Heart left ventricle (tissue), 13 donors: ENCODE measurements around the gene SCYGR1.

ENCODE experiments used
- POLR2A ChIP-seq, 2 donors: fragments of 450-650 bp; IDR thresholded peaks; one replicate each; pipeline ENCODE4 v1.6.1; 2017; ENCODE audit warnings: antibody characterized with exemption in 2 of 2, mild to moderate bottlenecking in 2 of 2, moderate library complexity in 2 of 2
- TF ChIP-seq, protein P1 (sequence below), 12 donors: fragments of 200-600 bp; sonication (generic) in 4 of 12; IDR thresholded peaks; one replicate each; pipeline versions ENCODE4 v1.5.0 to v1.8.0; 2018 to 2022; ENCODE audit warnings: antibody characterized with exemption in 12 of 12, mild to moderate bottlenecking in 5 of 12
- donor health status: ischemic (EF 13 %, LVEDD 7.1; RV severe dilation, severe dysfunction).
- donor health status: DM: no; HTN: yes; CAD: no.
- donor health status: DM: no; HTN: no; CAD: no.
- donor health status: ischemic (EF 25% LVEDD 6.9; RV normal size, moderate dysfunction).
- donor health status: ischemic (EF 25% LVEDD 5.7; RV mildly dilated, moderate dysfunction).
- donor health status: ischemic (EF 35%, LVEDD 5.7; RV mildly dilated, moderate dysfunction).
- donor health status: nonischemic (EF 11% LVEDD 7.7; RV severe dilation, severe dysfunction).
- donor health status: DM: yes; HTN: yes; CAD: no.
- donor health status: PGD.
- donor health status: ischemic (EF 29% LVEDD 5.4; RV normal size, mild dysfunction).
- donor health status: nonischemic (EF 23%, LVEDD 6.1; RV moderate dilation, normal function).

DNA sequence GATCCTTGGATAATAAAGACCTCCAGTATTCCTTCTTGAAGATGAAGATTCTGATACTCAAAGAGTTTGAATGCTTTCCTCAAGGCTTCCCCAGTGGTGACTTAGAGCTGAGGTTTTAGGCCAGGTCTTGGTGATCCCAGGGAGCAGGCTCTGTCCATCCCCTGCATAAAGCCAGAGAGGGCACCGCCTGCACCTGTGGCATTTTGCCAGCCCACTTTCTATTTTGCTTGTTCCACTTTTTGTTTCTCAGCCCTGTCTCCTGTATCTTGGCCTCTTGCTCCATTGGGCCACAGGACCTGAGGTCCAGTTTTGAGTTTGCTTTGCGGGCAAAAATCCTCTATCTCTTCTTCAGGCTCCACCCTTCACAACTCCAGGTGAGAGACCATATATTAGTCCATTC, 6.7 kb upstream of the SCYGR1 start:
- TF ChIP-seq, protein P1, sequence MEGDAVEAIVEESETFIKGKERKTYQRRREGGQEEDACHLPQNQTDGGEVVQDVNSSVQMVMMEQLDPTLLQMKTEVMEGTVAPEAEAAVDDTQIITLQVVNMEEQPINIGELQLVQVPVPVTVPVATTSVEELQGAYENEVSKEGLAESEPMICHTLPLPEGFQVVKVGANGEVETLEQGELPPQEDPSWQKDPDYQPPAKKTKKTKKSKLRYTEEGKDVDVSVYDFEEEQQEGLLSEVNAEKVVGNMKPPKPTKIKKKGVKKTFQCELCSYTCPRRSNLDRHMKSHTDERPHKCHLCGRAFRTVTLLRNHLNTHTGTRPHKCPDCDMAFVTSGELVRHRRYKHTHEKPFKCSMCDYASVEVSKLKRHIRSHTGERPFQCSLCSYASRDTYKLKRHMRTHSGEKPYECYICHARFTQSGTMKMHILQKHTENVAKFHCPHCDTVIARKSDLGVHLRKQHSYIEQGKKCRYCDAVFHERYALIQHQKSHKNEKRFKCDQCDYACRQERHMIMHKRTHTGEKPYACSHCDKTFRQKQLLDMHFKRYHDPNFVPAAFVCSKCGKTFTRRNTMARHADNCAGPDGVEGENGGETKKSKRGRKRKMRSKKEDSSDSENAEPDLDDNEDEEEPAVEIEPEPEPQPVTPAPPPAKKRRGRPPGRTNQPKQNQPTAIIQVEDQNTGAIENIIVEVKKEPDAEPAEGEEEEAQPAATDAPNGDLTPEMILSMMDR (IDR thresholded peaks at IDR 0.05), result no peak
- no peak for TF ChIP-seq POLR2A (IDR thresholded peaks at IDR 0.05)
